Measurements from ENCODE around the gene PSMA8.

DNA sequence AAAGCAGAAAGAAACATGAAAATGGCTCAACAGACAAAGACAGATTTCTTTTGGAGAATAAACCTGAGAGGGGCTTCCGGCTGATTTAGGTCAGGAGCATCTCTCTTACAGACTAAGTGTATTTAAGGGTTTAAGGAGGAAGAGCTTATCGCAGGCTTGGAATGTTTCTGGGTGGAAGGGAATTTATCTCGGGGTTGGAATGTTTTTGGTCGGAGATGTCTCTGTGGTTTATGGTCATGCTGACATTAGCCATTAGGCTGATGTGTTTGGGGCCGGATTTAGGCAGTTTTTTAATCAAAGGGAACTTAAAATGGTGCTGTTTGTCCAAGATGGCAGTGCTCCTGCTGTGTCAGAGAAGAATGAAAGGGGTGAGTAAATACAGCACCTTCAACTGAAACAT, 14.4 kb upstream of the PSMA8 start:
- no peak for TF ChIP-seq GATA3 (IDR thresholded peaks at IDR 0.05; ENCODE audit: low read depth, low read length)
- no peak for TF ChIP-seq GATA2 (IDR thresholded peaks at IDR 0.05; ENCODE audit: low read depth, low read length)

Measured in SH-SY5Y (cell line).